Endothelial cell of umbilical vein (primary cell): ENCODE measurements around the gene KCNG2.

Experiments used
- CTCF ChIP-seq, 2 donors: IDR thresholded peaks; 1 replicate in 1 of 2; 2 replicates in 1 of 2; pipeline ENCODE4 v1.5.1; 2011; ENCODE audit warnings: low read length in 2 of 2, mild to moderate bottlenecking in 2 of 2, moderate library complexity in 2 of 2, control low read depth in 1 of 2, inconsistent platforms in 1 of 2, low read depth in 1 of 2; ENCODE audit not compliant: insufficient read depth in 1 of 2; ENCODE audit errors: extremely low read depth in 1 of 2
- EZH2 ChIP-seq: IDR thresholded peaks from 2 replicates; pipeline ENCODE4 v1.6.1; 2012; ENCODE audit warnings: borderline replicate concordance, low read depth, mild to moderate bottlenecking, moderate library complexity, low read length, inconsistent platforms; ENCODE audit not compliant: severe bottlenecking
- FOS ChIP-seq: IDR thresholded peaks from 2 replicates; pipeline ENCODE4 v1.6.1; 2011; ENCODE audit warnings: mild to moderate bottlenecking, low read length, moderate library complexity, borderline replicate concordance; ENCODE audit not compliant: insufficient read depth
- GATA2 ChIP-seq: IDR thresholded peaks from 2 replicates; pipeline ENCODE4 v1.7.0; 2011; ENCODE audit warnings: low read depth, mild to moderate bottlenecking, moderate library complexity, mixed read lengths, low read length; ENCODE audit not compliant: insufficient read length, insufficient read depth
- JUN ChIP-seq: IDR thresholded peaks from 2 replicates; pipeline ENCODE4 v1.6.1; 2011; ENCODE audit warnings: borderline replicate concordance, low read depth; ENCODE audit not compliant: insufficient read length, insufficient read depth
- MAX ChIP-seq: IDR thresholded peaks from 2 replicates; pipeline ENCODE4 v1.6.1; 2011; ENCODE audit not compliant: insufficient read depth, insufficient read length
- MYC ChIP-seq: IDR thresholded peaks from one replicate; pipeline ENCODE4 v1.6.1; 2011; ENCODE audit warnings: mild to moderate bottlenecking, low read depth, low read length
- POLR2A ChIP-seq: IDR thresholded peaks from 2 replicates; pipeline ENCODE4 v1.6.1; 2012; ENCODE audit warnings: low read depth, mild to moderate bottlenecking, control low read depth, low read length
- POLR2AphosphoS5 ChIP-seq: IDR thresholded peaks from 2 replicates; pipeline ENCODE4 v1.6.1; 2012; ENCODE audit warnings: low read depth, mild to moderate bottlenecking, control low read depth, low read length, moderate library complexity; ENCODE audit not compliant: insufficient read depth

- TF ChIP-seq POLR2AphosphoS5: no peak
- TF ChIP-seq CTCF (IDR thresholded peaks at IDR 0.05; ENCODE audit: extremely low read depth in 1 of 2, insufficient read depth in 1 of 2, low read depth in 1 of 2, low read length in 2 of 2): no peak
- TF ChIP-seq JUN: no peak
- TF ChIP-seq POLR2A: no peak
- no peak for TF ChIP-seq EZH2
- TF ChIP-seq GATA2: no peak
- no peak for TF ChIP-seq MAX
- no peak for TF ChIP-seq MYC
- TF ChIP-seq FOS: no peak
Measured at GRCh38 chr18:79923896-79924585, 126.3 kb downstream of the KCNG2 start.
